HK-2 (cell line): ENCODE data around the gene ZNF195.
"Not testable (repeated sequence)": the region's sequence is repeated elsewhere in the genome, so short reads cannot be mapped to it uniquely, and the experiment has no call there.

Experiments used
- DNase-seq: peaks from one replicate; pipeline ENCODE4 v3.0.0-alpha.2; 2018; ENCODE audit not compliant: unreplicated experiment

The ZNF195 gene

GRCh38 chr11:3378426-3379423, at the start of gene ZNF195:
Gene ZNF195 (minus strand): TSS chr11:3379146. CDS start chr11:3379040, 106 bp downstream.
- DNase-seq: peak; percentile 94

DNA sequence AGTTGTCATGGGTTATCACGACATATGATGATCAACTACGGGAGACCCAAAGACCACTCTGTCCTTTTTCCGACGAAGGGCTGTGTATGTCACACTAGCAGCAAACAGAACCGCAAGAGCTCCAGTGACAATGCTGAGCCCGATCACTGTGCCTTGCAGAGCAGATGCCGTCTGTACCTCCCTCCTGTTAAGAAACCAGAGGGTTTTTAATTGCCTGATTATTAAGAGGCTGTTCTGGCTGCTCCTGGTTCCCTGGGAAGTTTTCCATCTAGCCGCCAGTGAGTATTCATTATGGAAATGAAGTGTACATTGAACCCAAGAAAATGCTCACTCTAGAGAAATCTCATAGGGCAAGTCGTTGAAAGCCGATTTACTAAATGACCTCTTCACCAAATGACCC, 49.1 kb upstream of the ZNF195 start:
- not testable (repeated sequence) for DNase-seq

GRCh38 chr11:3426541-3426940, 47.6 kb upstream of the ZNF195 start:
- DNase-seq: not testable (repeated sequence)

DNA sequence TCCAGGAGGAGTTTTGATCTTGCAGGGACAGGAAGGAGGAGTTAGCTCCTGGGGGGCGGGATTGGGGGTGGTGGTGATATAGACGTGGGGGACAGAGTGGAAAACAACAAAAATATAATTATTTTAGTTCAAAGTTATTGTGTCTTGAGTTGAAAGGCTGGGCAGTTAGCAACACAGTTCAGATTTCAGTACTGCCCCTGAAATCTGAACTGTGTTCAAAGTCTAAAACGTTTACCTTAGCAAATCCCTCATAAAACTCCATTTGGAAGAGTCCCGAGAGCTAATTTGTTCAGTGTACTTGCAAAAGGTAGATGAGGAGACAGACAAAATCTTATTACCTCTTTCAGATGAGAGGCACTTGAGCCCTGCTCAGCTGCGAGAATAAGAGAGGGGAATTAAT, 45.0 kb upstream of the ZNF195 start:
- not testable (repeated sequence) for DNase-seq

DNA sequence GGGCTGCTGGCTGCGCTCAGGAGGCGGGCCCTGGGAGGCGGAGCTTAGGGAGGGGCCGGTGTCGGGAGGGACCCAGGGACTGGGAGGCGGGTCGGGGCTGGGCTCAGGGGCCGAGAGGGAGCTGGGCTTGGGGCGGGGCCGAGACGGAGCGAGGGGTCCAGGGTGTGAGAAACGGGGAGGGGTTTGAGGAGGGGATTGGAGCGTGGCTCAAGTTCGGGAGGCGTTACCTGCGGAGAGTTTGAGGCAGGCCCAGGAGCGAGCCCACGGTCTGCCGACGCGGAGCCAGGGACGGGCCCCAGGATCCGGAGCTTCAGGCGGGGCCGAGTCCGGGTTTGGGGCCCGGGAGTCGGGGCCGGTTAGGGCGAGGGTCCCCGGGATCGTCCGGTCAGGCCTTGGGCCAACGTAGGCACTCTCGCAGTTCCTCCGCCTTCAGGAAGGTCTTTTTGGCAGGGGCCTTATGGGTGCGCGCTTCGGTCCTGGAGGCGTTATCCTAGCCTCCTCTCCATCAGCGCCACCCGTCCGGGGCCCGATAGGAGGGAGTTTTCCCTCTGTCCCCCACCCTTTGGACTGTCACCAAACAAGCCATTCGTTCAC, 44.3 kb upstream of the ZNF195 start:
- DNase-seq: not testable (repeated sequence)

DNA sequence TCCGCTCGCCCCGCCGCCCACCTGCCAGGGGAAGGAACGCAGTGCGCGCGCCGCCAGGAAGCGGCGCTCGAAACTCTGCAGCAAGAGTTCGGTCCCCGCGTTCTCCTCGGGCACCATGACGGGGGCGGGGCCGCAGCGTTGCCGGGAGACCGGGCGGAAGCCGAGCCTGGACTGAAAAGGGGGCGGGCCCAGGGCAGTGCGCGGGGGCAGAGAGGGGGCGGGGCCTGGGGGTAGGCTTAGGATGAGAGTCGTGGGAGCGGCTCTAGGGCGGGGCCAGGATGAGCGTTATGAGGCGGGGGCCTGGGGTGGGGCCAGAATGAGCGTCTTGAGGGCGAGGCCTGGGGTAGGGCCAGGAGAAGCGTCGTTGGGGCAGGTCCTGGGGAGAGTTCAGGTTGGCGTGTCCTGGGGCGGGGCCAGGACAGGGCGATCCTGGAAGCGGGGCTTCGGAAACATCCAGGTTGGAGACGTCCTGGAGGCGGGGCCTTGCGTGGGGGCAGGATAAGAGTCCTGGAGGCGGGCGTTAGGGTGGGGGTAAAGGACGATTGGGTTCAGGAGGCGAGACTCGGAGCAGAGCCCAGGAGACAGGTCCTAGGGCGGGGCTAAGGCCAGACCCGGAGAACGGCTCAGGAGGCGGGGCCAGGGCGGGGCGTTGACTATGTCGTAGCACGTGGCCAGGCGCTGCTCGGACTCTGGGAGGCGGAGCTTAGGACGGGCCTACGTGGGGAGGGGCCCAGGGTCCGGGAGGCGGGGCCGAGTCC, 43.6 kb upstream of the ZNF195 start:
- DNase-seq: peak; percentile 92

DNA sequence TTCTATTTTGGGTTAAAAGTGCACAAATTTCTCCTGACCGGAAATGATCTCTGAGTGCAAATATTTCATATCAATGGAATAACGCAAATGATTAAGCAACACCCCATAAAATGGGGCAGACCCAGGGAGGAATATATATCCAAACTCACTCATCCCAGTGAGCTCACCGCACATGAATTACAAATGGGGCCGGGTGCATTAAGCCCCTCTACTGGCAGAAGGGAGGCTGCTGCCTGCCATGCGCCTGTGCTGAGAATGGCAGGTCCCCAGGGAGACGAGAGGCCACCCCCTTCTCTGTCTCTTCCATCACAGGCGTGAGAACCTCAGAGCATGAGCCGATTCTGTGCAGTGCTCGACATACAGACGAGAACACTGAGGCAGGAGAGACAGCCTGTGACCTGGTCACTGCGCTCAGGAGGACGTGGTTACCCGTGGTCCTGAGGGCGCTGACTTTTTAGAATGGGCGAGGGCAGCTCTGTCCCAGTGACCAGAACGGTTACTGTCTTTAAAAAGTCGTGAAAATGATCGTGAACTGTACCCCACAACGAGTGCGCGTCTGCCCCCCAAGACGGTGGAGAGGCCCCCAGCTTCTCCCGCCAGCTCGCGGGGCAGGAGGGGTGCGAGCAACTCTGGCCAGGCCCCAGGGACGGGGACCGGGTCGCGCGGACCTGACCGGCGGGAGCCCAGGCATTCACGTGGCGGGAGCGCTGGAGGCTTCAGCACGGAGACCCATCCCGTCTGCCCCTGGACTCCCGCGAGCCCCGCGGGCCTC, 42.8 kb upstream of the ZNF195 start:
- DNase-seq: not testable (repeated sequence)

DNA sequence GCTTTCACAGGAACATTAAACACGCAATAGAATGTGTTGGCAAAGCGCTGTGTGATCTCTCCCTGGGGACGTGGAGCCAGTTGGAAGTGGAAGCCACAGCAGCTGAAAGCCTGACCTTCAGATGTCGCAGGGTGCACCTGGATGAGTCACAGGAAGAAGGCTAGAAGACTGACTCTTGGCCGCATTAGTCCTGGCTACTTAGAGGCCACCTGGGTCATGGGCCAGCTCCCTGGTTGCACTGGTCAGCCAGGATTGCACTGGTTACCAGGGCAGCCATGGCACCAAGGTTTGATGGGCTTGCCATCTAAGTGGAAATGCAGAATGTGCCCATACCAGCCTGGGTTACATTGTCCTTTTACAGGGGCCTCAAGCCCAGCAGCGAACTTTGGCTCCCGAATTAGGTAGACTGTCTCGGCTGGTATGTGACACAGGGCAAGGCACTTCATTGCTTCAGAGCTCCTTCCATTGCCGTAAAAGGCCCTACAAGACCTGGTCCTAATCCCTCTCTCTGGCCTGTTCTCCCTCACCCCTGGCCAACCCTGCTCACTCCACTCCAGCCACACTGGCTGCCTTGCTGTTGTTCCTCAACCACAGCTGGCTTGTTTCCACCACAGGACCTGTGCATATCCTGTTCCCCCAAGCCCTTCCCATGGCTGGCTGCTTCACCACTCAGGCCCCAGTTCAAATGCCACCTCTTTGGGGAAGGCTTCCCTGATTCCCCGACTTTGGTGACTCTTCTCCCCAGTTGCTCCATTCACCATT, 41.5 kb upstream of the ZNF195 start:
- DNase-seq: not testable (repeated sequence)

DNA sequence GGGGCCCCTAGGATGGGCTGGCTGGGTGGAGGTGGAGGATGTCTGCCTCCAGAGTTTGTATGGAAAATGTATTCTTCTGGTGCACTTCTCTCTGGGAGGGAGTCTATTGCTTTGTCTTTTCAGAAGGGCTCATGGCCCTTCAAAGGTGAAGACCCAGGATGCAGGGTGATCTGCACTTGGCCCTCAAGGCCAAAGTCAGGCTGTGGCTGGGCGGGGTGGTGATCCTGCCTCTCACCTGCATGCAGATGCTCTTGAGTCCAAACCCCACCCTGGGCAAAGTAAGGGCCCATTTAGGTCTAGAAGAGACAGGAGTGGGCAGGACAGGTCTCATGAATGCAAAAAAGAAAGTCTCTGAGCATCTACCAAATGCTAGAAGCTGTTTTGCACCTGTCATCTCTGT, 40.5 kb upstream of the ZNF195 start:
- not testable (repeated sequence) for DNase-seq

DNA sequence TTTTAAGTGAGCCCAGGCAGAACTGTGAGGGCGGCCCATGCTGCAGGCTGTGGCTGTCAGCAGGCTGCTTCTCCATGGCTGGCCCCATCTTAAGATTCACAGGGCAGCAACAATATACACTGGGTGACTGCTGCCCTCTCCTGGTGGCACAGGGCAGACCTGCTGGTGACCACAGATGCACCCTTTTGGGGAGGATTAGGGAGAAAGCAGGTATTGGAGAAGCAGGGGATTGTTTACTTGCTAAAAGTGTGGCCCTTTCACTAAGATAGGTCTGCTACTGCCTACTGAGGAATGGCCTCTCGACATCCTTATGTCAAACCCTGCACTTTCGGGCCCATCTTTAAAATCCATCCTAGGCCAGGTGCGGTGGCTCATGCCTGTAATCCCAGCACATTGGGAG, 38.1 kb upstream of the ZNF195 start:
- peak; percentile 28 for DNase-seq

DNA sequence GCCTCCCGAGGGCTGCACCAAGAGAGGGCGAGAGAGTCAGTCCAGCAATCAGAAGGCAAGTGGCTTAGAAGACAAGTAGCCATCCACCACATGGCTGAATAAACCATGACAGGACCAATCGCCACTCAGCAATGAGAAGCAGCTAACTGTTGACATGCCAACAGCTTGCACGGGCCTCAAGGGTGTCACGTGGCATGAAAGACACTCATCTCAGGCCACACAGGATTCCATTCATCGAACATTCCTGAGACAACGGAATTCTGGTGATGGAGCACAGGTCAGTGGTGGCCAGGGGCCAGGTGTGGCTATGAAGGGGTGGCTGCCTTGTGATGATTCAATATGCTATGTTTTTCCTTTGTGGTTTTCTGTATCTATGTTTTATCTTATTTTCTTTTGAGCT, 36.4 kb upstream of the ZNF195 start:
- DNase-seq: not testable (repeated sequence)

DNA sequence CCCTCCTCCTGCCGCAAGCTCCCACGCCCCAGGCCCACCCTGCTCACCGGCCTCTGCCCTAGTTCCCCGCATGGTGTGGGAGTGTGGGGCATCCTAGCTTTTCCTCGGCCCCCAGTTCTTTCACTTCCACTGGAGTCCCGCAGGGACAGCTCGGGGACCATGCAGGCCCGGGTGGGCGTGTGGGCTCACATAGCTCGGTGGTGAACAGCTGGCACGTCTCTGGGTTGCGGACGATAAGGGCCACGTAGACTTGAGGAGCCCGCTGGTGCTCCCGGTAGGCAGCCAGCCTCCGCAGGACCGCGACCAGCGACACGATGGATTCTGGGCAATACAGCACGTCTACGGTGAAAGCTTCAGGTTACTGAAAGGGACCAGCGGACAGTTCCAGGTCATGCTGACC, 34.7 kb upstream of the ZNF195 start:
- DNase-seq: not testable (repeated sequence)

DNA sequence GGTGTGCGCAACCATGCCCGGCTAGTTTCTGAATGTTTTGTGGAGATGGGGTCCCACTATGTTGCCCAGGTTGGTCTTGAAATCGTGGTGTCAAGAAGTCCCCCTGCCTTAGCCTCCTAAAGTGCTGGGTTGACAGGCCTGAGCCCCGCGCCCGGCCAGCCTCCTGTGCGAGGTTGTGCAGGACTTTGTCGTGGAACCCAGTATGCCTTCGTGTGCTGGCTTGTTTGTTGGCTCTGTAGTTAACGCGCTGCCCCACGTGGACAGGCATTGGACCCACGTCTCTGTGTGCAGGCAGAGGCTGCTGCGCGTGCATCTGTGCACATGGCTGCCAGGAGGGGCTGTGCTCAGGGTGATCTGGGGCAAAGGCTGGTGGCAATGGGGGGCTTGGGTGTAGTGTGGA, 33.9 kb upstream of the ZNF195 start:
- DNase-seq: no peak

- DNase-seq: peak; percentile 50
Observed at GRCh38 chr11:3408722-3409121, 29.8 kb upstream of the ZNF195 start.

DNA sequence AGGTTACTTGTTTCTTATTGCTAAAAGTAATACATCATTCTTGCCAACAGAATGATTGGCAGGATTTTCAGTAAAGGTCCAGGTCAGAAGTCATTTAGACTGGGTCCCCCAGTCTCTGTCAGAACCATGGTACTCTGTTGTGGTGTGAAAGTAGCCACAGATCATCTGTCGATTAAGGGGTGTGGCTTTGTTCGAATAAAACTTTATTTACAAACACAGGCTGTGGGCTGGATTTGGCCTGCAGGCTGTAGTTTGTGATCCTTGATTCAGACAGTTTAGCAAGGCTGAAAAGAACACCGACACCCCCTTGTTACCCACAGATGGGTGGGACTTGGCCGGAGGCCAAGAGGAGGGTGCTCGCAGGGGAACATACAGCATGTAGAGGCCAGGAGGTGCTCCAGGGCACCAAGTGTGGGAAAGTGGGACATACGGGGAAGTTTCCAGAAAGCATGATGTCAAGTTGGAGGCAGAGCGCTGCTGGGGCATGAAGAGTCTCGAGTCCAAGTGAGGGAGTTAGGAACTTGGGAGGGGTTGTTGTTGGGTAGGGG, 29.2 kb upstream of the ZNF195 start:
- DNase-seq: not testable (repeated sequence)

GRCh38 chr11:3406937-3407336, 28.0 kb upstream of the ZNF195 start:
- not testable (repeated sequence) for DNase-seq

- not testable (repeated sequence) for DNase-seq
Observed at GRCh38 chr11:3406223-3406875, 27.4 kb upstream of the ZNF195 start.

DNA sequence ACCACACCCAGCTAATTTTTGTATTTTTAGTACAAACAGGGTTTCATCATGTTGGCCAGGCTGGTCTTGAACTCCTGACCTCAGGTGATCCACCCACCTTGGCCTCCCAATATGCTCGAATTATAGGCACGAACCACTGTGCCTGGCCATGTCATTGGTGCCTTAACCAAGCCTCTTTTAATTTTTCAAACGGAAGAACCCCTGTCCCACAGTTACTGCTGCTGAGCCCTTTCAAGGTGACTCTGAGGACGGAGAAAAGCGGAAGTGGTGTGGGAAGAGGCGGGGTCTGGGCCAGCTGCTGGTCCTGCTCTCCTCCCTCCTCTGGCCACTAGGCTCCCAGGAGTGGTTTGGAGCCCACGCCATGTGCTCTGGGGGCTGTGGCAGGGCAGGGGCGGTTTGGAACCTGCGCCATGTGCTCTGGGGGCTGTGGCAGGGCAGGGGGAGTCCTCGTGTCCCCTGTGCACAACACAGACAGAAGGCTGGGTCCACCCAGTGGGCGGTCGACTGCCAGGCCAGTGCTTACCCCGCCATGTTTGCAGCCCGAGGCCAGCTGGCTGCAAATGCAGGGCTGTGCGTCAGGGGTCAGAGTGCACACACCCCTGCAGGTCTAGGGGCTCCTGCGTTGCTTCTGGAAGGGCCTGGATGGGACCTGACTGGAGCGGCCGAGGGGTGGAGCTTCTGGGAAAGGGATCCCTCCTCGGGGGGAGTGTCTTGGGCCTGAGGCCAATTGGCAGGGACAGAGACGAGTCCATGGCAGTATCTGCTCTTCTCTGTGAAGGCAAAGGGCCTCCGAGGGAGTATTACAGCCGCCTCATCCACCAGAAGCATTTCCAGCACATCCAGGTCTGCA, 25.4 kb upstream of the ZNF195 start:
- DNase-seq: not testable (repeated sequence)

DNA sequence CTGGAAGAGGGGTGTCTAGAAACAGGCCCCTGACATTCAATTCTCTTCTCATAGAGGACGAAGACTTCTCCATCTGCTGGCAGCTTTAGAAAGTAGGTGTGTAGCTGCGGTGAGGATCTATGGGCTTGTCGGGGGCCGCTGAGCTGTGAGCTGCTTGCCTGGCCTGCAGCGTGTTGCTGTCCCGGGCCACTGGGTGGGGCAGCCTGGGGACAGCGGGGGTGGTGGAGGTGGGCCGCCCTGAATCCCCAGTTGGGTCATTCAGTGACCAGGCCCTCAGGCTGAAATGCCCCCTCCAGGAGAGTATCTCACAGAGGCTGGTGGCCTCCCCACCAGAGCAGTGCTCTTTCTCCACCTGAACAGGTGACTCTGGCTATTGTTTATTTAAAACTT, 23.9 kb upstream of the ZNF195 start:
- not testable (repeated sequence) for DNase-seq
